GM21423 (cell line): ENCODE results near the gene VTI1A.

Experiments used
- ATAC-seq: cut with Tn5 transposase; IDR thresholded peaks from one replicate; pipeline ENCODE4 v1.9.1; 2021; ENCODE audit warnings: mild to moderate bottlenecking, moderate library complexity; ENCODE audit not compliant: unreplicated experiment

The VTI1A gene

GRCh38 chr10:112631501-112632400 lies 184.7 kb downstream of the VTI1A start:
- no peak for ATAC-seq

DNA sequence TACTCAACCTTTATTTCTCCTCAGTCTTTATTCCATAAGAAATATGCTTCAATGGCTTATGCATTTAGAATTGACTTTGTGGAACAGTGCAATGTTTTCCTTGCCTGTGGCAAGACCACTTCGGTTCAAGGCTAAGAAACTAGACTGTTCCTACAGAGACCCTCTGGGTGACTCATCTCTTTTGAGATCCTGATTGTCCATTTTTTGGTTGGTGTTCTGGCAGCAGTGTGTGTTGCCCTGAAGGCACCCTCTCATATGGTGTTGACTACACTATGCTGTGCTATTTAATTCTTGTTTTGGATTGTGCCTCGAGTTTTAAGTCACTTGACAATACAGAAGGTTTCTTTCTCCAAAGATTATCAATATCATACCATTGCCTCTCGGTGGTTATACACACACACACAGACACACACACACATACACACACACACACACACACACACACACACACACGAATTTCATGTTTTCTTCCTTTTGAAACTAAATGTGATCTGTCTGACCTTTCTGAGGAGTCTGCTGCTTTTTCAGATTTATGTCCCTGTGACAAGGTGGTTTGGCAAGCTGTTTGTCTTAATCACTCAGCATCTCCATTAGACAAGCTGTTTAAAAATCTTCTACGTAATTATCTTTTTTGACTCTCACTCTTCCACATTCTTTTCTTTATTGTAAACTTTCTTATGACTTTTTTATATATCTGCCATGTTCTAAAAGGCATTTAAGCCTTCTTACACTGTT lies 187.2 kb downstream of the VTI1A start:
- ATAC-seq = no peak

DNA sequence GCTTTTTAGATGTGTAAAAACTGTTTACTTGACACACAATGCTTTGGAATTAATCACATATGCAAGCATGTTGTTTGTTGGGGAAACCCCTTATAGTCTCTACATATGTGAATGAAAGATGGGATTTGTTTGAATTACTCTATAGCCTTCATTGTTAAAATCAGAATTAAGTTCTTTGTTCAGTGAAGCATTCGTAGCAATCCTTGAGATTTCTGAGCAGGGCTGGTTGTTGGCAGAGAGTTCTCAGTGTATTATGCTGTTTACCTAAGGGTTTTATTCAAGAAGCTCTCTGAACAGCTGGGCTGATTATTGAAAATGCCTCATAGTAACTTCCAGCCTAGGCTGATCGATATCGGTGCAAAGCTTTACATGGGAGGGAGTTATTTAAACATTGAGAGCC lies 190.9 kb downstream of the VTI1A start:
- no peak for ATAC-seq

DNA sequence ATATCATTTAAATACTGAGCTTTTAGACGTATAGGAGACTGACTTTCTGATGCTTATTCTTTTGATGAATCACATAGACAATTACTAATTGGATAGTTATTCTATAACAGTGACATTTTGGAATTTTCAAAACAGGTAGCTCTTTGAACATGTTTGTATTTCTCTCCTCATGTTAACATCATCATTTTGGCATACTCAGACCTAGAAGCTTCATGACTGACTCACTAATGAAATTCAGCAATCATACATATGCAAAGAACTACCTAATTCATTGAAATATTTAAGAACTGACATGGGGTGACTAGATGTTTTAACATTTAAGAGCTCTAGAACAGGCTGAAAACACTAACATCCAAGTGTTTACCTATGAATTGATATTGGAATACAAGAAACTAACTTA lies 192.3 kb downstream of the VTI1A start:
- ATAC-seq = no peak

DNA sequence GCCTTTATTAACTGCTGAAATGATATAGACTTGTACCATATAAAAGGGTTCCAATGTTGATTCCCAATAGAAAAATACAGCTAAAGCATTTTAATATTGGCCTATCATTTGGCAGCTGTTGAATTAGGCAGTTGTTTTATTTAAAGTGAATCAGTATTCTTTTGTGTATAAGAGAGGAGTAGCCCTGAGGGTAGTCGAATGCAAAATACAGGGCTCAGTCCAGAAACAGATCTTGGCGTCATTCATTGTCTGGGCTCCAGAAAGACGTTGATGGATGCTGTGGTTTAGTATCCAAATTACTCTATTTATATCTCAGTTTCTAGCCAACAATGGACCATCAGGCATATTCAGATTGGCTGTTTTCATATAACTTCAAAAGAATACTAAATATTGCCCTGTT lies 193.6 kb downstream of the VTI1A start:
- no peak for ATAC-seq

DNA sequence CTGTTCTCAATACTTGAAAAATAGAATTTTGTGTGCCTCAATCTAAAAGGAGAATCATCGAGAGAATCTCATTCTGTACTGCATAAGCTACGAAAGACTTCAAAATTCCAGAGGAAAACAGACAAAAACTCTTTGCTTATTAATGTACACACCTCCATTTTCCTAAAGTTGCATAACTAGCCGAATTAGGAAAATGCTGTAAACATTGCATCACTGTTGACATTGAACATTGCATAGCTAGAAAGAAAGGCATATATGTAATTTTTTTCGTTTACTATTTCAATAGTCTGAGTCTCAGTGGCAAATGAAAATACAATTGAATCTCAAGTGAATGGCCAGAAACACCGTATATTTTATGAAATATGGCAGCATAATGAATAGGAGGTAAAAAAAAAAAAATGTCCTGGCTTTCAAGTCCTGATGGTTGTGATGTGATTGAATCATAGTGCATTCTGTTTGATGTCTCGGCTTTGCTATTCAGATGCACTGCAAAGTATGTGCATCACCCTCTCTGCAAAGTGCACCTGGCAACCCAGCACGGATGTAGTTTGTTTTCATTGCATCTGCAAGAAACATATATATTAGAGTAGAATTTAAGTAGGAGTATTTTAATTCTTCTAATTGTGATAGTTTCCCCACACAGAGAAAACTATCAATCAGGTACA lies 196.7 kb downstream of the VTI1A start:
- no peak for ATAC-seq

DNA sequence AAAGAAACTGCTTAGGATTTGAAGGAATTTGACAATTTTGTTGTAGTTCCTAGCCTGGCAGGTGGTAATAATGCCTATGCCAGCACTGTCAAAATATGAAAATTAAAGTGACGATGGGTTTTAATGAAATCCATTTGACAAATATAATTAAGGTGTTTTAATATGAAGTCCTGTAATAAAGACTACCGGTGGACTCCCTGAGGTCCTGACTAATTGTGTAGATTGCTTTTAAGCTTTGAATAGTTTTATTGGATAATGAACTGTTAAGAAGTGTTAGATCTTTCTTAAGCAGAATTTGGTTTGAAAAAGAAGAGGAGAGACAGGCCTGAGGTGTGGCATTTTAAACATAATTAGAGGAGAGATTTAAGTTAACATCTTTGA lies 197.2 kb downstream of the VTI1A start:
- ATAC-seq = no peak

GRCh38 chr10:112649006-112649821 lies 202.2 kb downstream of the VTI1A start:
- no peak for ATAC-seq

GRCh38 chr10:112649822-112650152 lies 202.8 kb downstream of the VTI1A start:
- no peak for ATAC-seq

GRCh38 chr10:112650588-112651030 lies 203.6 kb downstream of the VTI1A start:
- no peak for ATAC-seq

DNA sequence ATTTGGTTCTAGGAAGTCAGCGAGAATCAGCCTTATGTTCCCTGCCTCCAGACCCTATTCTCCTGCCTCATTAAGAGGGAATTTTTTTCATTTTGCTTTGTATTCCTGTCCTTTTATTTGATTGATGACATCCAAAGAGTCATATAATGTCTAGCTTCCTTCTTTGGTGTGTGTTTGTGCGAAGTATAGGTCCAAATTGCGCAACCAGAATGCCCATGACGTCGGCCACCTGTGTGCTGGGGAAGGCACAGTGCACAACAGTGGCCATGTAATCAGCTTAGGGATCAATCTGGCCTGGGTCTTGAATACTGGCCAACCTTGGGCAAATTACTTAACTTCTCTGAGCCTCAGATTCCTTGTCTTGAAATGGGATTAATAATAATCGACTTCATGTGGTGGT lies 206.2 kb downstream of the VTI1A start:
- ATAC-seq = no peak

DNA sequence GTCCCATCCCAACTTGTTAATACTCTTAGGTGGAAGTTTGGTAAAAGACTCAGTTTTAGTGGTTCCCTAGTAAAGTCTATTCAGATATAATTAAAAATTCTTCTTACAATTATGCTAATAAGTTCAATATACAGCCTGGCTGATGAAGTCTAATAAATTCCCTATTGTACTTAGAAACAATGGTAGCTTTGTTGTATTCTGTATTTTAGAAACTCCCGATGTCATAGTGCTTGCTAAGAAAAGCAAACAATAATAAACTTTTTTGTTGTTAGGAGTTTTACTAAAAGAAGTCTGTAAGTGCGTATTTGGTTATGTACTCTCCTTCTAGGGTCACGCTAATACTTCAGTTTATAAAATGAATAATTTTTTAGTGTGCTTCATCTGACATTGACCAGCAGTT lies 206.8 kb downstream of the VTI1A start:
- no peak for ATAC-seq

DNA sequence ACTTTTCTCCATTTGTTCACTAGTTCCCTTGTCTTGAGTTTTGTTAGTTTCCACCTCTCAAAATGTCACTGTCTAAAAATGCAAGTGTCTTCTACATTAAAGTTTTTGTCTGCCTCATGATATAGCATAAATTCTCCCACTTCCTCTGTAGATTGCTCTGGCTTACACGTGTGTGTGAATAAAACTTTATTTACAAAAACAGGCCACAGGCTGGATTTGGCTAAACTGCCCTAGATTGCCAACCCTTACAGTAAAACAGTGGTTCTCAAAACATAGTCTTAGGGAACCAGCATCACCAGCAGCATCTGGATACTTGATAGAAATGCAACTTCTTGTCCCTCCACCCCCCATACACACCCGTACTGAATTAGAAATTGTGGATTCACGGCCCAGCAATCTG lies 207.8 kb downstream of the VTI1A start:
- ATAC-seq = no peak

- no peak for ATAC-seq
Measured at GRCh38 chr10:112655722-112656121, 208.7 kb downstream of the VTI1A start.

DNA sequence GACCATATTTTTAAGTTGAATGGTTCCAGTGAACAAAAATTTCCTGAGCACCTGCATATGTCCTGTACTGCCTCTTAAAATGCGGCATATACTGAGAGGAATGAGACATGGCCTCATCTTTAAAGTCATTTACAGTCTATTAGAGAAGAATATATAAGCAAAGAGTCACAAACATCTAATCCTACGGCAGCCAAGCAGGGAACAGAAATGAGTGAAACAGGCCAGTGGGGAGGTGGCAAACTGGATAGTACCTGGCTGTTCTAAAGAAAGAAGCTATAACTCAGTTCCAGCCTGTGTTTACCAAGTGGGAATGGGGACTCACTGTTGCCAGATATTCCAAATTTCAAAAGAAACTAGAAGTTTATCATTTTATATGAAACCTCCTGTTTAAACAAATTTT lies 211.4 kb downstream of the VTI1A start:
- no peak for ATAC-seq

DNA sequence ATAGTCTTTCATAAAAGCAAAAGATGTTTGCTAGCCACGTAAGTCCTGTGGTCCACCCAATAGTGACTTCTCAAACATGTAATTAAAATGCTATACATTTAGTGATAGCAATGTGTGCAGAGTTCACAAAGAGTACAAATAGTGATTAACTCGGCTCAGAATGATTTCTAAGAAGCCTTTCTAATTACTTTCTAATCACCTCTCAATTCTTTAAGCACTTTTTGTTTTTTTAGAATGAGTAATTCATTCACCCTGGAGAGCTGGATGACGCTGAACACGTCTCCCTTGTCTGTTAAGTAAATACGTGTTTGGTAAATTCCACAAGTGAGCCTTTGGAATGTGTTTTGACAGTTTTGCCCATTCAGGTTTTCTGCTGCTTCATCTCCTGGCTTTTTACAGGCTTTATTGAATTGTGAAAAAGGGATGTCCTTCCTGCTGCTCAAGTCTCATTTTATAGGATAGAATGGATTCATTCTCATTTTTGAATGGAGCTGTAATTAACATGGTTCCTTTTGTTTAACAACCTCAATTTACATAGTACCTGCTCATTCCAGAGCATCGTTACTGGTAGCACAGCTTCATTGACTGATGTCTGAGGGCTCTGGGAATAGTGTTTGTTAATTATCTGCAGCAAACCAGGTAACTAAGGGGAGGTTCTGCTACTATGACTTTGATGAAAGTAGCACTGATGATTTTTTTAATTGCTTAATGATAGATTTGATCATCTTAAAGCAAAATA lies 212.1 kb downstream of the VTI1A start:
- ATAC-seq = no peak

DNA sequence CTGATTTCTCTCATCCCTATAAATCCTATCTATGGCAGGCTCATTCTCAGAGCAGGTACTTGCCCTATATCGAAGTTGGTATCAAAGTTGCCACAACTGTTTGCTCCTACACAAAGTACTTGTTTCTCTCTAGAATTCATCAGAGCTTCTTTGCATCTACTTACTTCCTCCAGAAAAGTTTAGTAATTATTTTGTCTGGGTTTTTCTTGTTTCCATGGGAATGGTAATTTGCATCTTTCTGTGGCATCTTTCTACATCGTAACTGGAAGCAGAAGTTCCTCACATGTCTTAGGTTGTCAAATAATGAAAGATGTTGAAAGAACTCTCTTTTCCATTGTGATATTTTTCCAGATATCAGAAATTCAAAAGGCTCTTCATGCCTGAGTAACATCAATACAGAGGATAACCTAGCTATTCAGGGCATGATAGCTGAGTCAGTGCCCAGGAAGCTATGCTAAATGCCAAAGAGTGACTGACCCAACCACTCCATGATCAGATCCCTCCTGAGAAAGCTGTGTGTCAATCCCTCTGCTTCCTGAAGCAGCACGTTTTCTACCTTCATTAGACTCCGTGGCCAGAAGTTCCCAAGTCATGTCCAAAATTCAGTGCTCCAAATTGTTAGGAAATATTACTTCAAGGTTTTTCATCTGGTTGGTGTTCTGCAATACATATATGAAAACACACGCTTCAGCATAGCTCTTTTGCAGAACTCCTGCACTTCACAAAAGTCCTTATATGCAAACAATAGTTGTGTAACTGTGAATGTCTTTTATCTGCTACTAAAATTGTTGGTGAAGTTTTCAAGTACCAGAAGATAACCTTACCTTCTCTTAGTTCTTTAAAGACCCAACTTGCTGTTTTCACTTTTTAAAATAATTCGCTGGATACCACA lies 216.5 kb downstream of the VTI1A start:
- ATAC-seq = no peak

- ATAC-seq = no peak
Measured at GRCh38 chr10:112666094-112666493, 219.1 kb downstream of the VTI1A start.

GRCh38 chr10:112669989-112670388 lies 223.0 kb downstream of the VTI1A start:
- ATAC-seq = no peak
